ENCODE data around the gene CHFR. TPM values are rescaled to one million over a fixed set of nuclear protein-coding genes. Genes with fewer than 3 reads are reported as not detected.

CHFR gene
- total and polyA plus RNA-seq, 9 of the 15 experiments (the other 6 are each of a cell fraction or from before 2014, with no cell fraction given) = 0.61 to 33.9 (median 19.3) TPM

GRCh38 chr12:132803125-132803524 is 84.3 kb downstream of the CHFR start:
- POLR2A ChIA-PET = interaction anchor here (0.6 kb wide), 1 partner anchor 20 kb away, joined by 3 read pairs; no protein-coding TSS in a partner anchor
- Histone ChIP-seq H3K27me3 (ENCODE audit: control insufficient read depth in 2 of 2, insufficient read depth in 2 of 2, low read length in 2 of 2) (no peaks in the 10 kb centered on the region), H3K36me3 (ENCODE audit: control insufficient read depth, insufficient read depth, low read length) (peaks cover 86% of the 10 kb centered on the region), H3K4me1 (replicated peaks in 1 of 2; ENCODE audit: control insufficient read depth in 2 of 2, insufficient read depth in 2 of 2, low read length in 2 of 2) (peaks cover 0 to 14% of the 10 kb centered on the region in 2 experiments; a peak in 3 of 5 replicates), H3K9me3 (replicated peaks; ENCODE audit: control insufficient read depth, insufficient read depth, low read depth, low read length) (no peaks in the 10 kb centered on the region), H3K9me1 (ENCODE audit: control insufficient read depth, insufficient read depth, low read length) (peaks cover 8% of the 10 kb centered on the region), H4K20me1 (replicated peaks; ENCODE audit: control insufficient read depth, insufficient read depth, low read length) (peaks cover 24% of the 10 kb centered on the region), H3K27ac (ENCODE audit: extremely low read depth, low read depth, low read length) (no peak overlapping the region), H3K79me2 (ENCODE audit: control insufficient read depth, insufficient read depth, low read length) (peaks cover 27% of the 10 kb centered on the region), H3K4me3 (no peak overlapping the region), H3K4me2 (ENCODE audit: insufficient read depth, low read length) (no peak overlapping the region), H3K9ac (ENCODE audit: insufficient read depth in 1 of 2, low read depth in 2 of 2, low read length in 2 of 2) (no peak overlapping the region), H2AFZ (ENCODE audit: low read depth, low read length) (no peak overlapping the region)
- no TSS peak for BruUV-seq (replicated peaks)
- ATAC-seq = no peak
- TF ChIP-seq ZNF354B (CRISPR knock-in tag; IDR thresholded peaks at IDR 0.05) (no peak), C11orf30 (IDR thresholded peaks at IDR 0.05; ENCODE audit: low read depth) (peak; percentile 24; the same call in 1 of the 2 replicates), HDAC6 (IDR thresholded peaks at IDR 0.05; ENCODE audit: low read depth, low read length) (no peak), ZNF316 (IDR thresholded peaks at IDR 0.05) (0 out of 2 replicates have a peak, but pooled peaks have one; percentile 16)
- in situ Hi-C loops (cut with MboI) (no loop called here), intact Hi-C loops (cut with micrococcal nuclease) (no loop called here)
- 97% methylated on average over 14 of the region's 14 CpGs for WGBS (ENCODE audit: insufficient coverage, low coverage, missing lambda C conversion rate)
- CTCF ChIA-PET (ENCODE audit: low intra/inter-chr PET ratio) = no interaction called here
- no peak for DNase-seq (ENCODE audit: extremely low read depth in 1 of 4, low spot score in 3 of 4)
- no peak for FAIRE-seq

DNA sequence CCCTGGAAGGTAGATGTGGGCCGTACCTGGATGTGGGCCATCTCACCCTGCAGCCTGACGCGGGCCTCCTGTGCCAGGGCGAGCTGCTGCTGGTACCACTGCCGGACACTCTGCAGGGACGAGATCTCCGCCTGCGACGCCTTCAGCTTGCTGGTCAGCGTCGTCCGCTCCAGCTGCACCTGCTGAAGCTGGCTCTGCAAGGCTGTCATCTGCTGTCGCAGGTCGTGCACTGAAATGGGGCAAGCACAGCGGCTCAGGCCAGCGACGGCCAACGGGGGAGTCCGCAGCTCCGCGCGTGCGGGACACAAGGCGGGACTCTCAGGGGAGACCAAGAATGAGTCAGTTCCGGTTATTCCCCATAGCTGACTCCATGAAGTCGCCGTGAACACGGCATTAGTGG is 85.7 kb downstream of the CHFR start:
- ATAC-seq = no peak
- H3K4me1 ChIP-seq (replicated peaks in 1 of 2; ENCODE audit: control insufficient read depth in 2 of 2, insufficient read depth in 2 of 2, low read length in 2 of 2) = peaks cover 0 to 9% of the 10 kb centered on the region in 2 experiments; a peak in 1 of 5 replicates
- H3K9me1 ChIP-seq (ENCODE audit: control insufficient read depth, insufficient read depth, low read length) = peaks cover 2% of the 10 kb centered on the region
- no peak overlapping the region for H3K4me2 ChIP-seq (ENCODE audit: insufficient read depth, low read length)
- intact Hi-C loops (cut with micrococcal nuclease) (no loop called here), in situ Hi-C loops (cut with MboI) (no loop called here)
- H4K20me1 ChIP-seq (replicated peaks; ENCODE audit: control insufficient read depth, insufficient read depth, low read length) = peaks cover 13% of the 10 kb centered on the region
- no peaks in the 10 kb centered on the region for H3K27me3 ChIP-seq (ENCODE audit: control insufficient read depth in 2 of 2, insufficient read depth in 2 of 2, low read length in 2 of 2)
- H3K9me3 ChIP-seq (replicated peaks; ENCODE audit: control insufficient read depth, insufficient read depth, low read depth, low read length) = no peaks in the 10 kb centered on the region
- FAIRE-seq = no peak
- peaks cover 15% of the 10 kb centered on the region for H3K79me2 ChIP-seq (ENCODE audit: control insufficient read depth, insufficient read depth, low read length)
- TF ChIP-seq ZNF224 (CRISPR knock-in tag; IDR thresholded peaks at IDR 0.05) = no peak
- TF ChIP-seq POLR2G (IDR thresholded peaks at IDR 0.05; ENCODE audit: low read depth, low read length) = peak; percentile 18; the same call in 1 of the 2 replicates
- TF ChIP-seq RBM34 (IDR thresholded peaks at IDR 0.05; ENCODE audit: borderline replicate concordance, insufficient read depth, low read length) = no peak
- TF ChIP-seq MTA1 (IDR thresholded peaks at IDR 0.05; ENCODE audit: borderline replicate concordance) = no peak
- no peak for TF ChIP-seq ZFP30 (CRISPR knock-in tag; IDR thresholded peaks at IDR 0.05; ENCODE audit: borderline replicate concordance)
- no peak for DNase-seq (ENCODE audit: extremely low read depth in 1 of 4, low spot score in 3 of 4)
- no peak overlapping the region for H3K4me3 ChIP-seq
- no peak overlapping the region for H2AFZ ChIP-seq (ENCODE audit: low read depth, low read length)
- H3K36me3 ChIP-seq (ENCODE audit: control insufficient read depth, insufficient read depth, low read length) = peaks cover 87% of the 10 kb centered on the region; the same call in 2 of the 3 replicates
- ChIA-PET POLR2A (interaction anchor here (0.7 kb wide), 2 partner anchors 21 to 40 kb away, joined by 3 to 4 read pairs; no protein-coding TSS in a partner anchor), CTCF (ENCODE audit: low intra/inter-chr PET ratio) (no interaction called here)
- no peak overlapping the region for H3K9ac ChIP-seq (ENCODE audit: insufficient read depth in 1 of 2, low read depth in 2 of 2, low read length in 2 of 2)
- H3K27ac ChIP-seq (ENCODE audit: extremely low read depth, low read depth, low read length) = no peak overlapping the region
- 91% methylated on average over 25 of the region's 28 CpGs for WGBS (ENCODE audit: insufficient coverage, low coverage, missing lambda C conversion rate)
- BruUV-seq (replicated peaks) = no TSS peak

Measured in K562 (cell line).